Right ventricle myocardium superior (tissue), 1 donor: ENCODE measurements around the gene TBC1D9B. TPM values are rescaled to one million over a fixed set of nuclear protein-coding genes. Genes with fewer than 3 reads are reported as not detected.
A peak's percentile ranks its signal among the peaks of the same experiment; 100 is the strongest.

ENCODE experiments used
- ATAC-seq: fragments of 200-7000 bp; cut with Tn5 transposase; one replicate; pipeline ENCODE4 v1.9.1; 2020; ENCODE audit warnings: mild to moderate bottlenecking; ENCODE audit not compliant: poor library complexity
- DNase-seq: peaks from one replicate; pipeline ENCODE4 v3.0.0-alpha.2; 2020
- intact Hi-C: fragments of 100-400 bp; cut with DNase I; formaldehyde crosslinking; loops from one replicate; pipeline ENCODE4 v1.11.2; 2022
- total RNA-seq: library from RNA; stranded (reverse); fragmentation: NEBNext Ultra II Directional; extraction: Animal tissue kit (Norgen Biotek cat#: 25700); gene quantifications from one replicate; pipeline ENCODE4 v1.2.1, GENCODE V29; 2021
- donor health status: DM: no; HTN: yes; CAD: no; lungs with severe emphysema.

Gene TBC1D9B
- total RNA-seq, 1 donor from 2014 or later = 29.6 TPM

GRCh38 chr5:179832039-179832745, 75.5 kb downstream of the TBC1D9B start:
- ATAC-seq (no peak), DNase-seq (no peak)
- intact Hi-C loops = no loop called here

DNA sequence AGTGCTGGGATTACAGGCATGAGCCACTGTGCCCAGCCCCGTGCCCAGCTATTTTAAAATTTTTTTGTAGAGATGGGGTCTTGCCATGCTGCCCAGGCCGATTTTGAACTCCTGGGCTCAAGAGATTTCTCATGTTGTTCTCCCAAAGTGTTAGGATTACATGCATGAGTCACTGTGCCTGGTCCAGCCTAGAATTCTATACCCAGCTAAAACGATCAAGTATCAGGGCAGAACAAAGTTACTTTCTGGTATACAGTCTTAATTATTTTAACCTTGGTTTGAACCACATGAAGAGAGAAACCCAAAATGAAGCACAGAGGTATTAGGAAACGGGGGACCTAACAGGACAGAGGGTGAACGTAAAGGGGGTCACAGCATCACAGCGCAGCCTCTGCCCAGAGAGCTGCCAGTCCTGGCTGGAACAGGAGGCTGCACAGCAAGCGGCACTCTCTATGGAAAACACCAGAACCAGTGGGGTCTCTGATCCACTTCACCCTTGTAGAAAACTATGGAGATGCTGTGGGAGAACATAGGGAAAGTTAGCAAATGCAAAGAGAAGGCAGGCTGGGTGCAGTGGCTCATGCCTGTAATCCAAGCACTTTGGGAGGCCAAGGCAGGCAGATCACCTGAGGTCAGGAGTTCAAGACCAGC, 76.8 kb downstream of the TBC1D9B start:
- DNase-seq (no peak), ATAC-seq (no peak)
- intact Hi-C loops = no loop called here

DNA sequence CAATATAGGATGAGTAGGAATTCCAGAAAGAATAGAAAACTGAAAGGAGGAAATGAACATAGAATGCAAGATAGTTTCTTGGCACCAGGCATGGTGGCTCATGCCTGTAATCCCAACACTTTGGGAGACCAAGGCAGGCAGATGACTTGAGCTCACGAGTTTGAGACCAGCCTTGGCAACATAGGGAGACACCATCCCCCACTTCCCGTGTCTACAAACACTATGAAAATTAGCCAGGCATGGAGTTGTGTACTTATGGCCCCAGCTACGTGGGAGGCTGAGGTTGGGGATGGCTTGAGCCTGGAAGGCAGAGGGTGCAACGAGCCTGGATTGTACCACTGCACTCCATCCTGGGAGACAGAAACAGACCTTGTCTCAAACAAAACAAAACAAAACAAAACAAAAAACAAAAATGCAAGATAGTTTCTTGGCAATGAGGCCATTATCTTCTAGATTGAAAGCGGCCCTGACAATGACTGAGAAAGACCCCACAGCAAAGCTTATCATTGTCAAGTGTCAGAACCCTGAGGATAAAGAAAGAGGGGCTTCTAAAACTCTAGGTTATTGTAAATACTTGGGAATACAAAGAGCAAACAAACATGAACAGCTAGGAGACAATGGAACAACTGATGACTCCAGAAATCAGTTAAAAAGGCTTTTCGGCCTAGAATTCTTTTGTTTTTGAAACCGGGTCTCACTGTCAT, 77.8 kb downstream of the TBC1D9B start:
- DNase-seq (no peak), ATAC-seq (no peak)
- intact Hi-C loops = no loop called here

DNA sequence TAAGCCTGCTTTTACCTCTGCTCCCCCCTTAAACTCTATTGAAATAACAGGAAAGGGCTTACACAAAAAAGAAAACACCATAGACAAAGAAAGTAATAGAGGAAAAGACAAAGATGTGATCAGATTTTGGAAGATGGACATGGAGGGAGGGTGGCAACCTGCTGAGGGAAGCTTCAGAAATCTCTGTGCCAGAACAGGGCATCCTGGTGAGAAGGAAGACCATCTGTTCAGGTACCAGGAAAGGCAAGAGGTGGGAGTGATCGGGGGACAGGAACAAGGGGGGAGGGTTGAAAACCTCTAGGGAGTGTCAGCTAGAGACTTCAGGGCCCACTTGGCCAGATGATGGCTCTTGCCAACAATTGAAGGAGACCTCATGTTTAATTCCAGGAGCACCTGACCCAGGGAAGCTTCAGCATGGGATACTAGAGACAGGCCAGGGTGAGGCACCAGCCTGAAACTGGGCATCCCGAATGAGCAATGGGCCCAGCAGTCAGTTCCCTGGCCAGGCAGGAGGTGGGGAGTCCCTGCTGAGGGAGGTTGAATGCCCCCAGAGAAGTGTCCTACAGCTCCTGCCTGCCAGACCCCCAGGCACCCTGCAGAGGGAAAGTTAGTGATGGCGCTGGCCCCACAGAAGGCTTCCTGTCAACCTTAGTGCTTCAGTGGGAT, 78.8 kb downstream of the TBC1D9B start:
- DNase-seq = no peak
- intact Hi-C loops = no loop called here
- ATAC-seq = no peak

DNA sequence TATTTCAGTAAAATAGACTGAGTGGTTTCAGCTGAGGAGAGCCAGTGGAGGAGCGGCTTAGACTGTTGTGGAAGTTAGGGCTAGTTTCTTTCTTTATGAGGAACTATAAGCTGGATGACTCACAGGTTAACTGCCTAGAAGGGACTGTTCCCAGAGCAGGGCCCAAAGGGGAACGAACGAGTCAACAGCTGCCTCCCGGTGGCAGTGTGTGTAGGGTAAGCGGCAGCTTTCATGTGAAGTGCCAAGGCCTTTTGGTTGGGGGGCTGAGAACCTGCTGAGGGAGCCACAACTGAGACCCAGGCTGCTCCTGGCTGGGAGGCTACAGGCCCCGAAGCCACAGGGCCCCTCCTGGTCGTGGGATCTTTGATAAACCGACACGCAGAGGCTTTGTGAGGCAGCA, 80.0 kb downstream of the TBC1D9B start:
- peak; percentile 66 for DNase-seq
- peak; percentile 28 for ATAC-seq
- intact Hi-C loops = no loop called here

DNA sequence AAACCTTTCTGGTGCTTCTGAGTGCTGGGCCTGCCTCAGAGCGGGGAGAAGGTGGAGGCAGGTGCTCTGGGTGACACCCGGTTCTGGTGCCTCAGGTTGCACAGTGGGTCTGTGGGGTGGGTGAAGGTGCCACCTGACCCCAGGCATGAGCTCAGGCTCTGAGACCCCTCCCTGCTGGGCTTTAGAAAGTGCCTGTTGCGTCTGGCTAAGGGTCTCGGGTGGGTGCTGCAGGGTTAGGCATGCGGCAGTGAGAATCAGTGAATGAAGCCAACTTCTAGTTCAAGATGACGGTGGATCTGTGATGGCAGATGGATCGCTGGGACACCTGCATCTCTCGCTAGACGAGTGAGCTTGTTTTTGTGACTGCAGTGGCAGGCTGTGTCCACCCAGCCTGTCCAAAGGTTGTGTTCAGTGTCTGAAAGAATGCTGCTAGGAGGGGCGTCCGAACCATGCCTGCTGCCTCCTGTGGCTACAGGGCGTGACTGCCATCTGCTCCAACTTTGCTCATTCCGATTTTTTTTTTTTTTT, 82.0 kb downstream of the TBC1D9B start:
- ATAC-seq = no peak
- peak; percentile 39 for DNase-seq
- intact Hi-C loops = no loop called here

GRCh38 chr5:179824745-179825112, 83.0 kb downstream of the TBC1D9B start:
- ATAC-seq = no peak
- DNase-seq = peak; percentile 6
- intact Hi-C loops = loop anchor here (5.0 kb wide), 1 partner anchor 33 kb away; the partner anchor contains the start of gene MRNIP

- ATAC-seq (no peak), DNase-seq (peak; percentile 31)
- intact Hi-C loops = loop anchor here (5.0 kb wide), 1 partner anchor 33 kb away; the partner anchor contains the start of gene MRNIP
Observed at GRCh38 chr5:179823937-179824744, 83.6 kb downstream of the TBC1D9B start.

DNA sequence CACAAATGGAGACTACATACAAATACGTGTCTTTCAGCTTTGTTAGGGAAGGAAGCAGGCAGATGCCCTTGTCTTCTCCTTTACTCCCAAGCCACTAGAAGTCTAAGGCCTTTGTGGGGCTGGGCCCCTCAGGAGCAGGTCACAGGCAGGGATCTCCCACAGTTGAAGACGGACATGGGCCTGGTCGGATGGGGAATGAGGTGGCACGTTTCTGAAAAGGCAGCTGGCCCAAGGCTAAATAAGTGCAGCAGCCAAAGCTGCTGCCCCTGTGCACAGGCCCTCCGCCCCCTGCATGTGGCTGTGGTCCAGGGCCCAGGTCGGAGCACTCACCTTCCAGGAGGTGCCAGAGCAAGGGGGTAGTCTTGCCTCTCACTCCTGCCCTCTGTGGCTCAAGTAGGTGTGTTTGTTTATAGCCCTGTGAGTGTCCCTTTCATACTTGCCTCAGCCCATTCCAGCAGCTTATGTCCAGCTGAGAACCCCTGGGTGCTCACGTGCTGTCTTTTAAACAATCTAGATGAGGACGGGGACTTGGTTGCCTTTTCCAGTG, 85.2 kb downstream of the TBC1D9B start:
- intact Hi-C loops = loop anchor here (5.0 kb wide), 1 partner anchor 35 kb away; the partner anchor contains the start of gene MRNIP
- DNase-seq (no peak), ATAC-seq (no peak)

GRCh38 chr5:179822059-179822432, 85.7 kb downstream of the TBC1D9B start:
- ATAC-seq (no peak), DNase-seq (no peak)
- intact Hi-C loops = loop anchor here (5.0 kb wide), 1 partner anchor 35 kb away; the partner anchor contains the start of gene MRNIP

DNA sequence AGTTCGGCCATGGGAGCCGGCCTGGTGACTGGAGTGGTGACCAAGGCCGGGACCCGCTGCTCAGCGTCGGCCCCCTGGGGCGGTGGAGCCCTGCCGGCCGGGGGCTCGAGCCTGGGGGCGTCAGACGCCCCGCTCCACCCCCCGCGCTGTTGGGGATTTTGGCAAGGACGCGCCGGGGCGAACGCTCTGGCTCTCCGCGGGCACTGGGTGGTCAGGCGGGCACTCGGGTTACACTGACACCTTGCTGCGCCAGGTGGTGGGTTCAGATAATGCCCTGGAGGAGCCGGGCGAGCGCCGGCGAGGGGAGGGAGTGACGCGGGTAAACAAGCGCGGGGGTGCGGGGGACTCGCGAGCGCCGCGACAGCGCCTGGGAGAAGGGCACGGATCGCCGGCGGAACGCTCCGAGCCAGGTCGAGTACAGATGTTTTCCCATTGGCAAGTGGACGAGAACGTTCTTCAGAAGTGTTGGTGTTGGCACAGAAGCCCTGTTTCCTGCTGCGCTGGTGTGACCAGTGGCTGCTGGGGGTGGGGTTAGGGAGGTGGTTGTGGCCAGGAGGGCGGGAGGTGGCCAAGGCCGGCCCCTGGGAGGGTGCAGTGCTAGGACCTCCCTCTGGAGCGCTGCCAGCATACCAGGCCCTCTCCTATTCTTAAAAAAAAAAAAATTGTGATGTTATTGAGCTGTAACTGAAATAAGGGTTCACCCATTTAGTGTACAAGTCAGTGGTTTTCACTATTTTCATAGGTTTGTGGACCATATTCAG, 86.2 kb downstream of the TBC1D9B start:
- ATAC-seq (peak; percentile 78), DNase-seq (peak; percentile 97)
- intact Hi-C loops = loop anchor here (5.0 kb wide), 1 partner anchor 36 kb away; the partner anchor contains the start of gene MRNIP

DNA sequence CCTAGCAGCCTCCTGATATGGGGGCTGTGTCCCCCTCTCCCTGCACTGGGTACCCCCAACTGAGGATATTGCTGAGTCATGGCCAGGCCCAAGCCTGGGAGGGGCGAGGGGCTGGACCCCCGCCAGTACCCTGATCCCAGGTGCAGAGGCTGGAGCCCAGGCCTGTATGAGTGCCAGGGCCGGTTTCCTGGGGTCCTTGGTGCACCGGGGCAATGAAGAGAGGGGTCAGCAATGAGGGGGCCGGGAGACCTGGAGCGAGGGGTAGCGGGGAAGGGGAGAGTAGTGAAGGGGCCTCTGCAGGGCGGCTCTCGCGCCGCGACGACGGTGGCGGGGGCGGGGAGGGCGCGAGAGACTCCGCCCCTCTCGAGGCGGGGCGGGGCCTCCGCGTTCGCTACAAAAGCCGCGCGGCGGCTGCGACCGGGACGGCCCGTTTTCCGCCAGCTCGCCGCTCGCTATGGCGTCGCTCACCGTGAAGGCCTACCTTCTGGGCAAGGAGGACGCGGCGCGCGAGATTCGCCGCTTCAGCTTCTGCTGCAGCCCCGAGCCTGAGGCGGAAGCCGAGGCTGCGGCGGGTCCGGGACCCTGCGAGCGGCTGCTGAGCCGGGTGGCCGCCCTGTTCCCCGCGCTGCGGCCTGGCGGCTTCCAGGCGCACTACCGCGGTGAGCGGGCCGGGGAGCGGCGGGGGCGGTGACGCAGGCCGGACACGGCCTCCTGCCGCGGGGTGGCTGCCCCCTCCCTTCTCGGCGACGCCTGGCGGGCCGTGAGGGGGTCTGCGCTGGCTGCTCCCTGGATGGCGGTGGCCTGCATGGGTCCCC, 87.0 kb downstream of the TBC1D9B start, which contains the start of gene SQSTM1:
SQSTM1 (plus strand) TSS at position 423 of the 815 bp plus-strand sequence; CDS start at position 455, 32 bp downstream.
- DNase-seq = peak; percentile 91
- intact Hi-C loops = loop anchor here (5.0 kb wide), 1 partner anchor 37 kb away; the partner anchor contains the start of gene MRNIP

DNA sequence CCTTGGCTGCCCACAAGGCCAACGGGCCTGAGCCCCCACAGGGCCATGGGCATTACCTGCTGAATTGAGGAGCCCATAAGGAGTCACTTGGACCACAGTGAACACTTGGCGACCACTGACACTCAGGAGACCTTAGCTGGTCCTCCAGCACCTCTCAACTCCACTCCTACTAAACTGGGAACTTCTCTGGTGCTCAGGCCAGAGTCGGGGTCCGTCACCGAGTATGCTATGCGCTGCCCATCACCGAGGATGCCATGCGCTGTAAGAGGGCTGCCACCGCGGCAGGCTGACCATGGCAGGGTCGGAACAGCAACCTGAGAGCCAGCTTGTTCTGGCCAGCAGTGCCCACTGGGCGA, 87.6 kb downstream of the TBC1D9B start:
- intact Hi-C loops = loop anchor here (5.0 kb wide), 1 partner anchor 37 kb away; the partner anchor contains the start of gene MRNIP
- no peak for ATAC-seq
- no peak for DNase-seq

More for the DNA sequence above, 87.0 kb downstream of the TBC1D9B start, which contains the start of gene SQSTM1:
- ATAC-seq = peak; percentile 76

- DNase-seq = peak; percentile 78
- peak; percentile 12 for ATAC-seq
- intact Hi-C loops = loop anchor here (5.0 kb wide), 1 partner anchor 38 kb away; the partner anchor contains the start of gene MRNIP
Observed at GRCh38 chr5:179819296-179820126, 88.2 kb downstream of the TBC1D9B start.

- peak; percentile 73 for ATAC-seq
- intact Hi-C loops = no loop called here
- peak; percentile 96 for DNase-seq
Observed at GRCh38 chr5:179818746-179819295, 88.9 kb downstream of the TBC1D9B start.
